22Rv1 (cell line): Measurements from ENCODE around the gene TAF11L5.

ENCODE experiments used
- CTCF ChIP-seq: fragments of 450-650 bp; IDR thresholded peaks from 2 replicates; pipeline ENCODE4 v1.5.1; 2017; ENCODE audit warnings: mild to moderate bottlenecking
- ZFX ChIP-seq: fragments of 450-650 bp; IDR thresholded peaks from 2 replicates; pipeline ENCODE4 v1.6.1; 2017; ENCODE audit warnings: antibody characterized with exemption, borderline replicate concordance

- TF ChIP-seq CTCF: no peak
- no peak for TF ChIP-seq ZFX
Observed at GRCh38 chr5:17497446-17497845, 27.6 kb upstream of the TAF11L5 start.
